HG03342 (cell line): ENCODE data around the gene CBX6.

Experiments used
- ATAC-seq: cut with Tn5 transposase; IDR thresholded peaks from one replicate; pipeline ENCODE4 v1.9.1; 2021; ENCODE audit warnings: mild to moderate bottlenecking, moderate library complexity; ENCODE audit not compliant: unreplicated experiment

Gene CBX6

GRCh38 chr22:38823076-38823475 is 48.9 kb downstream of the CBX6 start:
- no peak for ATAC-seq

- ATAC-seq, result no peak
Measured at GRCh38 chr22:38820020-38820419, 52.0 kb downstream of the CBX6 start.

GRCh38 chr22:38819387-38819940 is 52.6 kb downstream of the CBX6 start:
- no peak for ATAC-seq

- no peak for ATAC-seq
Measured at GRCh38 chr22:38817196-38817595, 54.8 kb downstream of the CBX6 start.

- ATAC-seq, result no peak
Measured at GRCh38 chr22:38815842-38816241, 56.2 kb downstream of the CBX6 start.
